ENCODE results near the gene VILL. TPM values are rescaled to one million over a fixed set of nuclear protein-coding genes. Genes with fewer than 3 reads are reported as not detected.

VILL gene
- total and polyA plus RNA-seq, 4 donors: 7.2 to 12.3 (median 11.0) TPM

DNA sequence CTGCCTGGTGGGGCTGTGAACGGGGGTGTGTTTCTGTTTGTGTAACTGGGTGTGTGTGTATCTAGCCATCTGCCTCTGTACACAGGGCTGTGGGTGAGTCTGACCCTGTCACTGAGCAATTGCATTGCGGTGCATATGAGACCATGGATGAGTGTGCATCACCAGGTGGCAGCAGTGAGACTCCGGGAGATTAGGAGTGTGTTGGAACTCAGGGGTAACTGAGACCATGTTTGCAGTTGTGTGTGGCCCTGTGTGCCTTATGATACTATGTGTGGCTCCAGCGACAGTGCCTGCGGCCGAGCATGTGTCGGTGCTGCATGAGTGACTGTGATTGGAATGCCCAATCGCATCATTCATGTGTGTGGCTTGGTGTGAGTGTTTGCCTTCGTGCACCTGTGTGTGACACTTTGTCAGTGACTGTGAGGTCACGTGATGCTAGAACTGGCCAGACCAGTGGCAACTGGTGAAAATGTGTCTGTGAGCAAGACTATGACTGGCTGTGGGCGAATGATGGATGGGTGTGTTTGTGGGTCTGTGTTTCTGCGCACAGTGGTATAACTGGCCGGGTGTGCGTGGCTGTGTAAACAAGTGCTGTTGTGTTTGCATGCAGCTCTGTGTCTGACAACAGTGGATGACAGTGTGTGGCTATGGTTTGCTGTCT, 14.0 kb downstream of the VILL start:
- Histone ChIP-seq H3K27me3 (ENCODE audit: control insufficient read depth, insufficient read depth, low read length) (no peaks in the 10 kb centered on the region), H3K36me3 (ENCODE audit: control insufficient read depth, insufficient read depth, low read length) (peaks cover 86% of the 10 kb centered on the region), H3K9me3 (ENCODE audit: control insufficient read depth, insufficient read depth, low read length) (no peaks in the 10 kb centered on the region), H3K4me1 (ENCODE audit: control insufficient read depth, insufficient read depth, low read length) (peaks cover 62% of the 10 kb centered on the region), H3K27ac (ENCODE audit: low read depth, low read length) (peak overlapping the region; percentile 92), H3K4me3 (ENCODE audit: low read depth, low read length) (no peak overlapping the region)
- WGBS (ENCODE audit: insufficient coverage): 49% methylated on average over 14 of the region's 14 CpGs
- peak in 3 of 6 donors; percentile 62 to 87 (median 87) for DNase-seq (ENCODE audit: low read depth in 4 of 6, low spot score in 6 of 6)

DNA sequence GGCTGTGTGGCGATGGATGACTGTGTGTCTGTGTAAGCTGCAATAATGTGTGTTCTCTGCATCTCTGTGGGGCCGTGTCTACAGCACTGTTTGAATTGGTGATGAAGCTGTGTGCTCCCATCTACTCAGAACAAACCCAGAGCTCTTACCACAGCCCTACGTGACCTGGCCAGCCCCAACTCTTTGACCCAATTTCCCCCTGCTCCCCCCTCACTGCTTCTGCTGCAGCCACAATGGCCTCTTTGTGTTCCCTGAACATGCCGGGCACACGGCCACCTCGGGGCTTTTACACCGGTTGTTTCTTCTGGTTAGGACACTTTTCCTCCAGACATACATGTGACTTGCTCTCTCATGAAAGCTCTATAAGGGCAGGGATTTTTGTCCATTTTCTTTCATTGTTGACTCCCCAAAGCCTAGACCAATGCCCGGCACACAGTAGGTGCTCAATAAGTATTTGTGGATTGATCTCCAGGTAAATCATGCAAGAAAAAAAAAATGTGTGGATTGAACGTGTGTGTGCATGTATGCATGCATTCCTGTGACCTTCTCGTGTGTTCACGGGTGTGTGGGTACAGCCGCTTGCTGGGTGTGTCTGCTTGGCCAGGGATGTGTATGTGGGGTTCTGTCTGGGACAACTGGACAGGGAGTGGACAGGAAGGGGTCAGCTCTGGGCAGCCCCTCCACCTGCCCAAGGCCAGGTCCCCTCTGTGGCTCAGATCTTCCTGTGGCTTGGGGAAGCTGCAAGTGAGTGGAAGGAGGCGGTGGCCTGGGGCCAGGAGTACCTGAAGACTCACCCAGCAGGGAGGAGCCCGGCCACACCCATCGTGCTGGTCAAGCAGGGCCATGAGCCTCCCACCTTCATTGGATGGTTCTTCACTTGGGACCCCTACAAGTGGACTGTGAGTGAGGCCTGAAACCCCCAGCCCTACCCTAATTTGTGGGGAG, 14.8 kb downstream of the VILL start:
- H3K27ac ChIP-seq (ENCODE audit: low read depth, low read length): peak overlapping the region; percentile 92
- no peaks in the 10 kb centered on the region for H3K27me3 ChIP-seq (ENCODE audit: control insufficient read depth, insufficient read depth, low read length)
- peak in 5 of 6 donors; percentile 76 to 93 (median 80) for DNase-seq (ENCODE audit: low read depth in 4 of 6, low spot score in 6 of 6)
- H3K36me3 ChIP-seq (ENCODE audit: control insufficient read depth, insufficient read depth, low read length): peaks cover 86% of the 10 kb centered on the region
- peaks cover 59% of the 10 kb centered on the region for H3K4me1 ChIP-seq (ENCODE audit: control insufficient read depth, insufficient read depth, low read length)
- WGBS (ENCODE audit: insufficient coverage): 49% methylated on average over 13 of the region's 15 CpGs
- H3K4me3 ChIP-seq (ENCODE audit: low read depth, low read length): no peak overlapping the region
- no peaks in the 10 kb centered on the region for H3K9me3 ChIP-seq (ENCODE audit: control insufficient read depth, insufficient read depth, low read length)

DNA sequence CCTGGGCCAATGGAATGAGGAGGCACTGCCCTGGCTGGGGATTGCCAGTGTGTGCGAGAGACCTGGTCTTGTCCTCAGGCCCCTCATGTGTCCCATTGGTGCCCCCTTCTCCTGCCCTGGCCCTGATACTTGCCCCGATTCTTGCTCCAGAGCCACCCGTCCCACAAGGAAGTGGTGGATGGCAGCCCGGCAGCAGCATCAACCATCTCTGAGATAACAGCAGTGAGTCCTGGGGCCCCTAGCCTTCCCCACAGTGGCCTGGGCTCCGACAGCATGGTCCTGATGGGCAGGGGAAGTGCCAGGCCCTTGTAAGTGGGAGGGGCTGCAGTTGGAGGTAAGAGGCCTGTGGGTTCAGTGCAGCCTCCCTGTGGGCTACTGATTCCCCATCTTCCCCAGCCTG, 15.4 kb downstream of the VILL start:
- H3K27ac ChIP-seq (ENCODE audit: low read depth, low read length): peak overlapping the region; percentile 92
- H3K27me3 ChIP-seq (ENCODE audit: control insufficient read depth, insufficient read depth, low read length): no peaks in the 10 kb centered on the region
- H3K9me3 ChIP-seq (ENCODE audit: control insufficient read depth, insufficient read depth, low read length): no peaks in the 10 kb centered on the region
- peaks cover 88% of the 10 kb centered on the region for H3K36me3 ChIP-seq (ENCODE audit: control insufficient read depth, insufficient read depth, low read length)
- no peak overlapping the region for H3K4me3 ChIP-seq (ENCODE audit: low read depth, low read length)
- 87% methylated on average over 4 of the region's 5 CpGs for WGBS (ENCODE audit: insufficient coverage)
- DNase-seq (ENCODE audit: low read depth in 4 of 6, low spot score in 6 of 6): no peak
- H3K4me1 ChIP-seq (ENCODE audit: control insufficient read depth, insufficient read depth, low read length): peaks cover 52% of the 10 kb centered on the region

DNA sequence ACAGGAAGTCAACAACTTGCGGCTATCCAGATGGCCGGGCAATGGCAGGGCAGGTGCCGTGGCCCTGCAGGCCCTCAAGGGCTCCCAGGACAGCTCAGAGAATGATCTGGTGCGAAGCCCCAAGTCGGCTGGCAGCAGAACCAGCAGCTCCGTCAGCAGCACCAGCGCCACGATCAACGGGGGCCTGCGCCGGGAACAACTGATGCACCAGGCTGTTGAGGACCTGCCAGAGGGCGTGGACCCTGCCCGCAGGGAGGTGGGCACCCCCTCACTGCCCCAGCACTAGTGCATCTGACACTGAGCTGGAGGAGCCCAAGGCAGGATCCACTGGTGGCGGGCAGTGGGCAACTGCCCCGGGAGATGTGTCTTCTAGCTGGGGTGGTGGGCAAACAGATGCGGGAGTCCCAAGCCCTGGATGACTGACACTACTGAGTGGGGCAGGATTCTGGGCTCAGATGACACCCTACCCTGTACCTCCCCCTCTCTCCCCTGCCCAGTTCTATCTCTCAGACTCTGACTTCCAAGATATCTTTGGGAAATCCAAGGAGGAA, 15.9 kb downstream of the VILL start:
- DNase-seq (ENCODE audit: low read depth in 4 of 6, low spot score in 6 of 6): no peak
- no peak overlapping the region for H3K27ac ChIP-seq (ENCODE audit: low read depth, low read length)
- H3K36me3 ChIP-seq (ENCODE audit: control insufficient read depth, insufficient read depth, low read length): peaks cover 88% of the 10 kb centered on the region
- no peak overlapping the region for H3K4me3 ChIP-seq (ENCODE audit: low read depth, low read length)
- H3K27me3 ChIP-seq (ENCODE audit: control insufficient read depth, insufficient read depth, low read length): no peaks in the 10 kb centered on the region
- WGBS (ENCODE audit: insufficient coverage): 96% methylated on average over 16 of the region's 16 CpGs
- H3K4me1 ChIP-seq (ENCODE audit: control insufficient read depth, insufficient read depth, low read length): peaks cover 47% of the 10 kb centered on the region
- no peaks in the 10 kb centered on the region for H3K9me3 ChIP-seq (ENCODE audit: control insufficient read depth, insufficient read depth, low read length)

DNA sequence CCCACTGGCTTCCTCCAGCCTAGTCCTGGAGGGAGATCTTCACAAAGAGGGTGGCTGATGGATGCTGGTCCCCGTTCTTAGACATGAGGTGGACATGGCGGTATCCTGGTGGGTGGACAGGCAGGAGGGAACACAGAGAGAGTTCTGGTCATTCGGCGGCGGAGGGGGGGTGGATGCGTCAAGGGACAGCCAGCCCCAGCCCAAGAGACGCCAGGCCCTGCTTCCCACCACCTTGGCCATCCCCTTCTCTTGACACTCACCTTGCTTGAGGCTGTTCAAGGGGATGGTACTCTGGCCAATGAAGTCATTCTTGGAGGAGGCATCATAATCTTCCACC, 17.1 kb downstream of the VILL start:
- H3K36me3 ChIP-seq (ENCODE audit: control insufficient read depth, insufficient read depth, low read length): peaks cover 81% of the 10 kb centered on the region
- H3K27ac ChIP-seq (ENCODE audit: low read depth, low read length): no peak overlapping the region
- H3K27me3 ChIP-seq (ENCODE audit: control insufficient read depth, insufficient read depth, low read length): no peaks in the 10 kb centered on the region
- H3K4me1 ChIP-seq (ENCODE audit: control insufficient read depth, insufficient read depth, low read length): peaks cover 37% of the 10 kb centered on the region
- no peak overlapping the region for H3K4me3 ChIP-seq (ENCODE audit: low read depth, low read length)
- DNase-seq (ENCODE audit: low read depth in 4 of 6, low spot score in 6 of 6): no peak
- WGBS (ENCODE audit: insufficient coverage): 94% methylated on average over 5 of the region's 7 CpGs
- no peaks in the 10 kb centered on the region for H3K9me3 ChIP-seq (ENCODE audit: control insufficient read depth, insufficient read depth, low read length)

DNA sequence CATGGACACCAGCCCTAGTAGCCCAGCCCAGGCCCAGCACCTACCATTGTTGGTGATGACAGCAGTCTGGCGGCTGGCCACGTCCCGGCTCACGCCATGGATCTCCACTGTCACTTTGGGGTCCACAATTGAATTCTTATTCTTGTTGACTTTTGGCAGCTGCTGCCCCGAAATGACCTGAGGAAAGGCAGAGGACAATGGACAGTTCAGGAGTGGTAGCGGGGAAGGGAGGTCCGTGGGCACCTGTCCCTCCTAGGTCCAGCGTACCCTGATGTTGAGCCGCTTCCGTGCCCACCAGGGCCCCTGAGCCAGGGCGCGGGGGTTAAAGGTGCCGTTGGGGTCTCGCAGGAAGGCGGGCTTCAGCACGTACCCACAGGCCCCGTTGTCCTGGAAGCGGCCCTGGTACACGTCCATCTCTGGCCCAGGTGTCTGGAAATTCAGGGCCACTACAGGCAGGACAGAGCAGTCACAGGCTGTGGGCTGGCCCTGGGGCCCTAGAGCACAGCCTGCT, 17.7 kb downstream of the VILL start:
- DNase-seq (ENCODE audit: low read depth in 4 of 6, low spot score in 6 of 6): no peak
- peaks cover 78% of the 10 kb centered on the region for H3K36me3 ChIP-seq (ENCODE audit: control insufficient read depth, insufficient read depth, low read length)
- H3K4me3 ChIP-seq (ENCODE audit: low read depth, low read length): no peak overlapping the region
- no peaks in the 10 kb centered on the region for H3K9me3 ChIP-seq (ENCODE audit: control insufficient read depth, insufficient read depth, low read length)
- H3K27me3 ChIP-seq (ENCODE audit: control insufficient read depth, insufficient read depth, low read length): no peaks in the 10 kb centered on the region
- peaks cover 32% of the 10 kb centered on the region for H3K4me1 ChIP-seq (ENCODE audit: control insufficient read depth, insufficient read depth, low read length)
- 95% methylated on average over 19 of the region's 19 CpGs for WGBS (ENCODE audit: insufficient coverage)
- H3K27ac ChIP-seq (ENCODE audit: low read depth, low read length): no peak overlapping the region

DNA sequence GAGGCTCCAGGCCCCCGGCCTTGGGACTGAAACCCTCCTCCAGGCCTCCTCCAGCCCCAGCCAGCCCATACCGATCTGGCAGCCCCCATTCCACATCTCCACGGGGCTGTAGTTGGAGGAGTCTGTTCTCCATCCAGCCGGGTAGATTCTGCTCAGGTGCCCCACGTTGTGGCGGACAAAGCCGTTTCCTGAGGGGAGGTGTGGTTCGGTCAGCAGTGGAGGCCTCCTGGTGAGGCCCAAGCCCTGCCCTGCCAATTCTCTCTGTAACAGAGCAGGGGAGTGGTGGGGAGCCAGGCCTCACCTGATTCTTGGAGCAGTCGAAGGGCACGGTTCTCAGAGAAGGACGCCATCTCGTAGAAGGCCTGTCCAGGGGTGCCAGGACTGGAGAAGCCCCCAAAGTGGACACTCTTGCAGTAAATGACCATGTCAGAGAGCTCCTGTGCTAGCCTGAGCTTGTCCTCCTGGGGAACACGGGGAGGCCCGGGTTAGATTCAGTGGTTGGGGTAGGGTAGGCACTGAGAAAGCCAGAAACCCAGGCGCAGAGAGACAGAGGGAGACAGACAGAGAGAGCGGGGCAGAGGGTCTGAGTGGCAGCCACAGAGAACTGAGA, 18.5 kb downstream of the VILL start:
- Histone ChIP-seq H3K4me3 (ENCODE audit: low read depth, low read length) (no peak overlapping the region), H3K27ac (ENCODE audit: low read depth, low read length) (no peak overlapping the region), H3K4me1 (ENCODE audit: control insufficient read depth, insufficient read depth, low read length) (peaks cover 23% of the 10 kb centered on the region), H3K27me3 (ENCODE audit: control insufficient read depth, insufficient read depth, low read length) (no peaks in the 10 kb centered on the region), H3K36me3 (ENCODE audit: control insufficient read depth, insufficient read depth, low read length) (peaks cover 69% of the 10 kb centered on the region), H3K9me3 (ENCODE audit: control insufficient read depth, insufficient read depth, low read length) (no peaks in the 10 kb centered on the region)
- DNase-seq (ENCODE audit: low read depth in 4 of 6, low spot score in 6 of 6): no peak
- 83% methylated on average over 13 of the region's 16 CpGs for WGBS (ENCODE audit: insufficient coverage)

DNA sequence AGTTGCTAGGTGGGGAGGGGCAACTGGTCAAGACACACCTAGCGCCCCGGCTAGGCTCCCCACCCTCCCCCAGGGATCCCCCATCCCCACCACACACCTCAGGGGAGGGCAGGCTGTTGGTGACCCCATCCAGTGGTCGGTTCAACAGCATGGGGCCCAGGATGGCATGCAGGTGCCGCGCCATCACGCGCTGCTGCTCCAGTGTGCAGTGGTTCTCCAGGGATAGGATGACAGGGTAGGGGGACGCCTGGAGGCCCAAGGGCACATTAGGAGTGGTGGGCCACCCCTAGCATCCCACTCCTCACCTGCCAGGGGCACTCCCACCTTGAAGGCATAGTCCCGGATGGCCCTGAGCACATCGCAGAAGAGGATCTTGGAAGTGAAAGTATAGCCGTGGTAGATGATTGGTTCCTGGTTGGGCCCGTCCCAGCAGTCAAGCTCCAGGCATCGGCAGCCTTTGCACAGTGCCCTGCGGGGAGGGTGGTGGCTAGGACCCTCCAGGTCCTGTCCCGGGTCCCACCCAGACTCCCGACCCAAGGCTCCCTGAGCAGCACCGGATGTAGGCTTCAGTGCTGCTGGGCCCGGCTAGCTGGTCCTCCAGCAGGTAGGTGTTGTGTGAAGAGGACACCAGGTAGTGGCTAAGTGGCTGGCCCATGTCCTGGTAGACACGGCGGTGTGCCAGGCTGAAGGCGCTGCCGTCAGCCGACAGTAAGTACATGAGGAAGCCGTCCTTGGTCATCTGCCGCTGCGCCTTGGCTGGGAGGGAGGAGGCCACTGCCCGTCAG, 19.4 kb downstream of the VILL start:
- Histone ChIP-seq H3K4me1 (ENCODE audit: control insufficient read depth, insufficient read depth, low read length) (peaks cover 14% of the 10 kb centered on the region), H3K27me3 (ENCODE audit: control insufficient read depth, insufficient read depth, low read length) (no peaks in the 10 kb centered on the region), H3K36me3 (ENCODE audit: control insufficient read depth, insufficient read depth, low read length) (peaks cover 68% of the 10 kb centered on the region), H3K4me3 (ENCODE audit: low read depth, low read length) (no peak overlapping the region), H3K27ac (ENCODE audit: low read depth, low read length) (no peak overlapping the region), H3K9me3 (ENCODE audit: control insufficient read depth, insufficient read depth, low read length) (no peaks in the 10 kb centered on the region)
- no peak for DNase-seq (ENCODE audit: low read depth in 4 of 6, low spot score in 6 of 6)
- WGBS (ENCODE audit: insufficient coverage): 94% methylated on average over 22 of the region's 27 CpGs

DNA sequence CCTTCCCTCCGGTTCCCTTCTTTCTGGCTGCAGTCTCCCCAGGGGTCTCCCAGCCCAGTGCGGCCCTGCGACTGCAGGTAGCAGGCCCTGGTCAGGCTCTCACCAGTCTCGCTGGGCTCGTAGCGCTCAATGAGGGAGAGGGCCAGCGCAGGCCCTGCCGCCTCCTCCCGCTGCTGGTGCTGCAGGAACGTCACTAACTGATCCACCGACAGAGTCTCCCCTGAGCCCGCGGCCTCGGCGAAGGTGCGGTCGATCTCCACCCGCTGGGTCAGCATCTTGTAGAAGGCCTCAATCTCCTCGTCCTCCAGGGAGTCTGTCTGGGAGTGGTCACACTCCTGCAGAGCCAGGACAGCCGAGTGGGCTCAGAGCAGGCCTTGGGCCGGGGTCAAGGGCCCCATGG, 20.5 kb downstream of the VILL start:
- DNase-seq (ENCODE audit: low read depth in 4 of 6, low spot score in 6 of 6): no peak
- Histone ChIP-seq H3K27ac (ENCODE audit: low read depth, low read length) (no peak overlapping the region), H3K36me3 (ENCODE audit: control insufficient read depth, insufficient read depth, low read length) (peaks cover 63% of the 10 kb centered on the region), H3K4me1 (ENCODE audit: control insufficient read depth, insufficient read depth, low read length) (peaks cover 3% of the 10 kb centered on the region), H3K9me3 (ENCODE audit: control insufficient read depth, insufficient read depth, low read length) (no peaks in the 10 kb centered on the region), H3K27me3 (ENCODE audit: control insufficient read depth, insufficient read depth, low read length) (no peaks in the 10 kb centered on the region), H3K4me3 (ENCODE audit: low read depth, low read length) (no peak overlapping the region)
- WGBS (ENCODE audit: insufficient coverage): 87% methylated on average over 21 of the region's 21 CpGs
